Heart right ventricle (tissue), 16 donors: ENCODE results near the gene ZNF396. TPM values are rescaled to one million over a fixed set of nuclear protein-coding genes. Genes with fewer than 3 reads are reported as not detected.

Experiments
- ATAC-seq, 8 donors: fragments of 200-7000 bp; cut with Tn5 transposase; one replicate each; pipeline ENCODE4 v1.9.1; 2020; ENCODE audit warnings: mild to moderate bottlenecking in 8 of 8, moderate library complexity in 8 of 8, moderate number of reproducible peaks in 1 of 8
- DNase-seq, 2 donors: peaks; one replicate each; pipeline ENCODE4 v3.0.0-alpha.2; 2020
- H3K27ac ChIP-seq, 10 donors: fragments of 200-600 bp; sonication (generic) in 2 of 10; one replicate each; pipeline versions ENCODE4 v1.5.0 to v1.8.0; 2020 to 2022; ENCODE audit warnings: mild to moderate bottlenecking in 3 of 10
- H3K27me3 ChIP-seq, 7 donors: fragments of 200-600 bp; one replicate each; pipeline ENCODE4 v1.8.0; 2021 to 2022; ENCODE audit warnings: mild to moderate bottlenecking in 2 of 7
- H3K36me3 ChIP-seq, 9 donors: fragments of 200-600 bp; sonication (generic) in 1 of 9; one replicate each; pipeline versions ENCODE4 v1.5.0 to v1.8.0; 2020 to 2022; ENCODE audit warnings: mild to moderate bottlenecking in 2 of 9
- H3K4me1 ChIP-seq, 9 donors: fragments of 200-600 bp; sonication (generic) in 1 of 9; one replicate each; pipeline versions ENCODE4 v1.5.0 to v1.8.0; 2020 to 2022; ENCODE audit warnings: mild to moderate bottlenecking in 4 of 9
- H3K4me3 ChIP-seq, 10 donors: fragments of 200-600 bp; sonication (generic) in 2 of 10; one replicate each; pipeline versions ENCODE4 v1.5.0 to v1.8.0; 2020 to 2022; ENCODE audit warnings: mild to moderate bottlenecking in 7 of 10, moderate library complexity in 2 of 10
- H3K9me3 ChIP-seq, 11 donors: fragments of 200-600 bp in 10 of 11; sonication (generic) in 2 of 11; one replicate each; pipeline versions ENCODE4 v1.5.0 to v1.8.0; 2013 to 2022; ENCODE audit warnings: mild to moderate bottlenecking in 2 of 11, control low read depth in 1 of 11, moderate library complexity in 1 of 11
- WGBS, 2 donors: extraction: QIAGEN DNeasy Blood & Tissue Kit; methylation state at CpG; one replicate each; pipeline ENCODE4 v1.1.7; 2013; ENCODE audit warnings: inconsistent platforms in 1 of 2; 5-methylcytosine and 5-hydroxymethylcytosine counted together
- intact Hi-C, 10 donors: fragments of 100-400 bp; cut with DNase I; formaldehyde crosslinking; loops; one replicate each; pipeline versions ENCODE4 v1.11.1 to v1.14.2; 2022
- polyA plus RNA-seq, 2 donors: library from polyadenylated mRNA; stranded (reverse); fragments of 200-250 nt; gene quantifications; one replicate each; pipeline ENCODE4 v1.2.3, GENCODE V29; 2013
- total RNA-seq, 10 donors: library from RNA; stranded (reverse); fragmentation: NEBNext Ultra II Directional in 3 of 10; extraction: Animal tissue kit (Norgen Biotek cat#: 25700) in 3 of 10; gene quantifications; one replicate each; pipeline versions ENCODE4 v1.2.1 to v1.2.4, GENCODE V29; 2021 to 2023
- TF ChIP-seq, protein P1 (sequence below), 9 donors: fragments of 200-600 bp; sonication (generic) in 2 of 9; IDR thresholded peaks; one replicate each; pipeline versions ENCODE4 v1.5.0 to v1.8.0; 2021 to 2022; ENCODE audit warnings: antibody characterized with exemption in 9 of 9, mild to moderate bottlenecking in 5 of 9, moderate library complexity in 1 of 9
- donor health status: Arrhythmogenic right ventricular cardiomyopathy.
- donor health status: ischemic (EF 13 %, LVEDD 7.1; RV severe dilation, severe dysfunction).
- donor health status: healthy with polysubstance abuse.
- donor health status: DM: no; HTN: yes; CAD: no.
- donor health status: DM: no; HTN: no; CAD: no.
- donor health status: ischemic (EF 25% LVEDD 6.9; RV normal size, moderate dysfunction).
- donor health status: ischemic (EF 25% LVEDD 5.7; RV mildly dilated, moderate dysfunction).
- donor health status: healthy.
- donor health status: DM: yes; HTN: yes; CAD: no.
- donor health status: Ischemic cardiomyopathy.
- donor health status: ischemic (EF 35%, LVEDD 5.7; RV mildly dilated, moderate dysfunction).
- donor health status: nonischemic (EF 11% LVEDD 7.7; RV severe dilation, severe dysfunction).
- donor health status: DM: yes; HTN: yes; CAD: no.
- donor health status: PGD.
- donor health status: ischemic (EF 29% LVEDD 5.4; RV normal size, mild dysfunction).
- donor health status: nonischemic (EF 23%, LVEDD 6.1; RV moderate dilation, normal function).

Gene ZNF396
- total and polyA plus RNA-seq, 12 donors = 0.42 to 1.4 (median 0.64) TPM

DNA sequence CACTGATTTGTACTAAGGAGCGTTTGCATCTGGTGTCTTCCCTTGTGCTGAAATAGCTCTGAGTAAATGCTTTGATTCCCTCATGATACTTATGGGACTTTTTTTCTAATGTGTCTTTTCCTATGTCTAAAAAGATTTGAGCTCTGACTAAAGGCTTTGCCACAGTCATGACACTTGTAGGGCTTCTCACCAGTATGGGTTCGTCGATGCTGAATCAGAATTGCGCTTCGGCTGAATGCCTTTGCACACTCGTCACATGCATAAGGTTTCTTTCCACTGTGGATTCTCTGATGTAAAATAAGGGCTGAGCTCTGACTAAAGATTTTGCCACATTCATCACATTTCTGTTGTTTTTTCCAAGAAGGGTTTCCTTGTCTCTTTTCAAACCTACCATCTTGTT is 8.0 kb downstream of the ZNF396 start:
- no peak for ATAC-seq
- intact Hi-C loops = loop anchor here in 2 of 10 donors (10.0 kb wide), 1 partner anchor 364 kb away; no protein-coding TSS in a partner anchor
- Histone ChIP-seq H3K27ac (no peak overlapping the region), H3K9me3 (no peaks in the 10 kb centered on the region), H3K27me3 (no peaks in the 10 kb centered on the region), H3K4me1 (no peaks in the 10 kb centered on the region), H3K36me3 (peaks cover 0 to 6% (median 0%) of the 10 kb centered on the region in 9 donors), H3K4me3 (no peak overlapping the region)
- WGBS, 2 donors = 95 to 96% methylated on average over 6 of the region's 6 CpGs
- TF ChIP-seq, protein P1, sequence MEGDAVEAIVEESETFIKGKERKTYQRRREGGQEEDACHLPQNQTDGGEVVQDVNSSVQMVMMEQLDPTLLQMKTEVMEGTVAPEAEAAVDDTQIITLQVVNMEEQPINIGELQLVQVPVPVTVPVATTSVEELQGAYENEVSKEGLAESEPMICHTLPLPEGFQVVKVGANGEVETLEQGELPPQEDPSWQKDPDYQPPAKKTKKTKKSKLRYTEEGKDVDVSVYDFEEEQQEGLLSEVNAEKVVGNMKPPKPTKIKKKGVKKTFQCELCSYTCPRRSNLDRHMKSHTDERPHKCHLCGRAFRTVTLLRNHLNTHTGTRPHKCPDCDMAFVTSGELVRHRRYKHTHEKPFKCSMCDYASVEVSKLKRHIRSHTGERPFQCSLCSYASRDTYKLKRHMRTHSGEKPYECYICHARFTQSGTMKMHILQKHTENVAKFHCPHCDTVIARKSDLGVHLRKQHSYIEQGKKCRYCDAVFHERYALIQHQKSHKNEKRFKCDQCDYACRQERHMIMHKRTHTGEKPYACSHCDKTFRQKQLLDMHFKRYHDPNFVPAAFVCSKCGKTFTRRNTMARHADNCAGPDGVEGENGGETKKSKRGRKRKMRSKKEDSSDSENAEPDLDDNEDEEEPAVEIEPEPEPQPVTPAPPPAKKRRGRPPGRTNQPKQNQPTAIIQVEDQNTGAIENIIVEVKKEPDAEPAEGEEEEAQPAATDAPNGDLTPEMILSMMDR (IDR thresholded peaks at IDR 0.05) = no peak
- DNase-seq = no peak

DNA sequence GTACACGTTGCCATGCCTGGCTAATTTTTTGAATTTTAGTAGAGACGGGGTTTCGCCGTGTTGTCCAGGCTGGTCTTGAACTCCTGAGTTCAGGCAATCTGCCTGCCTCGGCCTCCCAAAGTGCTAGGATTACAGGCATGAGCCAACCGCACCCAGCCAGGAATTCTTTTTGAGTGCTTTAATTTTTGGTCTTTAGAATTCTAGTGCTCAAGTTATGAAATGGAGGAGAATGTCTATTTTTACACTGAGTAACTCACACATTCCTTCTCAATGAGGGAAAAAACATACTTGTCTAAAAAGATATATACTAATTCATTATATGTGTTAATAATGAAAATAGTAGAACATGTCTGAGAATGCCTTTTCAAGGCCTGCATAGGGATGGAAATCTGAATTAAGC is 8.5 kb downstream of the ZNF396 start:
- intact Hi-C loops = loop anchor here in 2 of 10 donors (10.0 kb wide), 1 partner anchor 364 kb away; no protein-coding TSS in a partner anchor
- peaks cover 0 to 6% (median 0%) of the 10 kb centered on the region in 9 donors for H3K36me3 ChIP-seq
- no peaks in the 10 kb centered on the region for H3K4me1 ChIP-seq
- DNase-seq = no peak
- H3K9me3 ChIP-seq = no peaks in the 10 kb centered on the region
- H3K4me3 ChIP-seq = no peak overlapping the region
- TF ChIP-seq, protein P1 (IDR thresholded peaks at IDR 0.05) = no peak
- no peak for ATAC-seq
- no peaks in the 10 kb centered on the region for H3K27me3 ChIP-seq
- H3K27ac ChIP-seq = no peak overlapping the region
- WGBS, 2 donors = 93 to 95% methylated on average over 6 of the region's 6 CpGs

DNA sequence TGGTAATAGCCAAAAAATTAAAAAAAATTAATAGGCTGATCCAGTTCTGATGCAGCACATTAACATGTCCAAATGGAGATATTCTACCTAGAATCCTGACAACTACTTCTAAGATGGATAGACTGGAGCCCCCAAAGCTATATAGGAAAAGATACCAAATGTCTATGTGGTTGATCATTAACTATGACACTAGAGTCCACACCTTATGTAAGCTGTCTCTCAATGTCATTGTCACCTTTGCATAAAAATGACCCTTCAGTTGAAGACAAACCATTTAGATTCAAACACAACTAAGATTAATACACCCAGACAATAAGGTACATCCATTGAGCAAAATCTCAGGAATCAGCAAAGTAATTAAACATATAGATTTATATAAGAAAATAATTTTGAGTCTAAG is 14.6 kb downstream of the ZNF396 start:
- Histone ChIP-seq H3K9me3 (no peaks in the 10 kb centered on the region), H3K27ac (no peak overlapping the region), H3K4me3 (no peak overlapping the region), H3K36me3 (no peaks in the 10 kb centered on the region), H3K27me3 (no peaks in the 10 kb centered on the region), H3K4me1 (no peaks in the 10 kb centered on the region)
- intact Hi-C loops = loop anchor here in 2 of 10 donors (10.0 kb wide), 1 partner anchor 358 kb away; no protein-coding TSS in a partner anchor
- DNase-seq (no peak), ATAC-seq (no peak)
- TF ChIP-seq, protein P1 (IDR thresholded peaks at IDR 0.05) = no peak

DNA sequence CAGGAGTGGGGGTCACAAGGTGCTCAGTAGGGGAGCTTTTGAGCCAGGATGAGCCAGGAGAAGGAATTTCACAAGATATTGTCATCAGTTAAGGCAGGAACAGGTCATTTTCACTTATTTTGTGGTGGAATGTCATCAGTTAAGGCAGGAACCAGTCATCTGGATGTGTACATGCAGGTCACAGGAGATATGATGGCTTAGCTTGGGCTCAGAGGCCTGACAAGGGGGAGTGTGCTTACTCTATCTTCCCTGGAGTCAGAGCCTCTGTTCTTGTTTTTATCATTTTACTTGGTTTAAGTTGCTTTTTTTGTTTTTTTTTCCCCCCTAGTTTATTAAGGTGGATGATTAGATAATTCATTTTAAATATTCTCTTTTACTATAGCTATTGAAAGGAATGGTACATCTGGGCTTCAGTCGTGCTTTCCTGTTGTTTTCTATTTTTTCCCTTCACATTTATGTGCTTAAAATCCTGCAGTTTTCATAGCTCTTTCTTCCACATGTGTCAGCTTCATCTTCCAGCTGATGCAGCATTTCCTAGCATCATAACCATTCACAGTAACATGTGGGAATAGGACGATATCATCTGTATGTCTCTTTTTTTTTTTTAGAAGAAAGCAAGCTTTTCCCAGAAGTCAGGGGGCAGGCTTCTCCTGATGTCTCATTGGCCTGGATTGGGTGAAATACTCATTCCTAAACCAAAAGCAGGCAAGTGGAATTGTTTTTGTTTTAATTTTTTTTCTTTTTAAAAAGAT is 15.4 kb downstream of the ZNF396 start:
- H3K27ac ChIP-seq = no peak overlapping the region
- H3K4me3 ChIP-seq = no peak overlapping the region
- 62 to 70% methylated on average over 2 of the region's 2 CpGs for WGBS, 2 donors
- no peak for DNase-seq
- intact Hi-C loops = loop anchor here in 2 of 10 donors (10.0 kb wide), 1 partner anchor 357 kb away; no protein-coding TSS in a partner anchor
- ATAC-seq = no peak
- H3K36me3 ChIP-seq = no peaks in the 10 kb centered on the region
- H3K4me1 ChIP-seq = no peaks in the 10 kb centered on the region
- no peaks in the 10 kb centered on the region for H3K27me3 ChIP-seq
- TF ChIP-seq, protein P1 (IDR thresholded peaks at IDR 0.05) = no peak
- no peaks in the 10 kb centered on the region for H3K9me3 ChIP-seq
